Endothelial cell (in vitro differentiated cells): ENCODE measurements around the gene IGSF10. TPM values are rescaled to one million over a fixed set of nuclear protein-coding genes. Genes with fewer than 3 reads are reported as not detected.

Experiments used
- DNase-seq: peaks from one replicate; pipeline ENCODE4 v3.0.0; 2021; ENCODE audit warnings: low spot score
- H3K27ac Mint-ChIP-seq: one replicate; pipeline ENCODE4 v1.8.0; 2021; ENCODE audit warnings: mixed read lengths, inconsistent platforms; ENCODE audit not compliant: unreplicated experiment
- H3K27me3 Mint-ChIP-seq: one replicate; pipeline ENCODE4 v1.8.0; 2021; ENCODE audit warnings: mild to moderate bottlenecking, moderate library complexity, mixed read lengths, inconsistent platforms; ENCODE audit not compliant: unreplicated experiment
- H3K36me3 Mint-ChIP-seq: one replicate; pipeline ENCODE4 v1.8.0; 2021; ENCODE audit warnings: mild to moderate bottlenecking, low read depth, mixed read lengths, inconsistent platforms; ENCODE audit not compliant: unreplicated experiment
- H3K4me1 Mint-ChIP-seq: one replicate; pipeline ENCODE4 v1.8.0; 2021; ENCODE audit warnings: mild to moderate bottlenecking, mixed read lengths, inconsistent platforms; ENCODE audit not compliant: unreplicated experiment
- H3K4me3 Mint-ChIP-seq: one replicate; pipeline ENCODE4 v1.8.0; 2021; ENCODE audit warnings: mild to moderate bottlenecking, mixed read lengths, inconsistent platforms; ENCODE audit not compliant: unreplicated experiment
- H3K9me3 Mint-ChIP-seq: one replicate; pipeline ENCODE4 v1.8.0; 2021; ENCODE audit warnings: mixed read lengths, inconsistent platforms; ENCODE audit not compliant: unreplicated experiment
- total RNA-seq: library from RNA; stranded (reverse); fragmentation: NEBNext Ultra II Directional; extraction: Animal tissue kit (Norgen Biotek cat#: 25700); gene quantifications from one replicate; pipeline ENCODE4 v1.2.1, GENCODE V29; 2021; ENCODE audit not compliant: unreplicated experiment
- TF ChIP-seq, protein P1 (sequence below): fragments of 200-600 bp; sonication (generic); IDR thresholded peaks from one replicate; pipeline ENCODE4 v1.5.0; 2021; ENCODE audit warnings: antibody characterized with exemption; ENCODE audit not compliant: unreplicated experiment

Gene IGSF10
- total RNA-seq, 1 donor from 2014 or later: 4.1 TPM

DNA sequence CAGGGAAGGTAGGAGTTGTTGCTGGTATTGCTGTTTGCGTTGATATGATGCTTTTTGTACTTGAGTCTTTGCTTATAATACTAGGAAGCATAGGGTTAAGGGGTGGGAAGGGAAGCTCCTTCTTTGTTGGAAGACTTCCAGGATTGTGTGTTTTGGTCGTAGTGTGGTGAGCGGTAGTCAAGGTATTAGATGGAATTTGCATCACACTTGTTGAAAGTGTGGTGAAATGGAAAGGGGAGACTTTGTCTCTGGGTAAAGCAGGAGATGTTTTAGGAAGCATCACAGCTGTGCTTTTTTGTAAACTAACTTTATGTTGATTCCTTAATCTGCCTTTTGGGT, 14.9 kb downstream of the IGSF10 start:
- Mint-ChIP-seq H3K36me3 (peaks cover 5% of the 10 kb centered on the region), H3K27ac (no peak overlapping the region), H3K9me3 (no peaks in the 10 kb centered on the region), H3K4me3 (no peak overlapping the region), H3K27me3 (peaks cover 5% of the 10 kb centered on the region), H3K4me1 (no peaks in the 10 kb centered on the region)
- TF ChIP-seq, protein P1, sequence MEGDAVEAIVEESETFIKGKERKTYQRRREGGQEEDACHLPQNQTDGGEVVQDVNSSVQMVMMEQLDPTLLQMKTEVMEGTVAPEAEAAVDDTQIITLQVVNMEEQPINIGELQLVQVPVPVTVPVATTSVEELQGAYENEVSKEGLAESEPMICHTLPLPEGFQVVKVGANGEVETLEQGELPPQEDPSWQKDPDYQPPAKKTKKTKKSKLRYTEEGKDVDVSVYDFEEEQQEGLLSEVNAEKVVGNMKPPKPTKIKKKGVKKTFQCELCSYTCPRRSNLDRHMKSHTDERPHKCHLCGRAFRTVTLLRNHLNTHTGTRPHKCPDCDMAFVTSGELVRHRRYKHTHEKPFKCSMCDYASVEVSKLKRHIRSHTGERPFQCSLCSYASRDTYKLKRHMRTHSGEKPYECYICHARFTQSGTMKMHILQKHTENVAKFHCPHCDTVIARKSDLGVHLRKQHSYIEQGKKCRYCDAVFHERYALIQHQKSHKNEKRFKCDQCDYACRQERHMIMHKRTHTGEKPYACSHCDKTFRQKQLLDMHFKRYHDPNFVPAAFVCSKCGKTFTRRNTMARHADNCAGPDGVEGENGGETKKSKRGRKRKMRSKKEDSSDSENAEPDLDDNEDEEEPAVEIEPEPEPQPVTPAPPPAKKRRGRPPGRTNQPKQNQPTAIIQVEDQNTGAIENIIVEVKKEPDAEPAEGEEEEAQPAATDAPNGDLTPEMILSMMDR: no peak
- DNase-seq: no peak

DNA sequence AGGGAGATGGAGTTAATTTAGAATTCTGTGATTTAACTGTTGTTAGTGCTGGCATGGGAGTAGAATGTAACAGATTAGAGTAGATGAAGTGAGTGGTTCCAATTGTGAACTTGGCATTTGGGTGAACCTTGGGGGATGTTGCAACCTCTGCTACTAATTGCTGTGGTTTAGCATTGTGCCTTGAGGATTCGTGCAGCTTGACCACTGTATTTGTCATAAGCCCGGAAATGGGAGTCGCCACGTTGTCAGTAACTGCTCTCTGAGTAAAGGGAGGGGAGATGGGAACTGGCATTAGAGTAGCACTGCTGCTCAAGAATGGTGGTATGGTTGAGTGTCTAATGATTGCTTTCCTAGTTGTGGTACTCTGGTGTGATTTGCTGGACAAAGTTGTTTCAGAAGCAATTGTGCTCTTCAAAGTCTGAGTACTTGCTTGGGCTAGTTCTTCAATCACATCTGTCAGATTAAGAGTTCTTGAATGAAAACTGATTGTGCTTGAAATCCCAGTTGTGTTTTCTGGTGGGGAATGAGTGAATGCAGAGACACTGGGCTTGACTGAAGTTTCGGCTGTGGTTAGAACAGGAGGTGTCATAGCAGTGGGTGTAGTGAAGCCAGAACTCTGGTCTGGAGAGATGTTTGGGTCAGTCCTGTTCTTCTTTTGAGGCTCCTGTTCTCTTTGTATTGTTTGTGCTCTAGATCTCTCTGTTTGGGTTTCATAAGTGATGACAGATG, 15.4 kb downstream of the IGSF10 start:
- Mint-ChIP-seq H3K9me3 (no peaks in the 10 kb centered on the region), H3K4me3 (no peak overlapping the region), H3K36me3 (peaks cover 5% of the 10 kb centered on the region), H3K27me3 (peaks cover 5% of the 10 kb centered on the region), H3K4me1 (no peaks in the 10 kb centered on the region), H3K27ac (no peak overlapping the region)
- TF ChIP-seq, protein P1: no peak
- no peak for DNase-seq

DNA sequence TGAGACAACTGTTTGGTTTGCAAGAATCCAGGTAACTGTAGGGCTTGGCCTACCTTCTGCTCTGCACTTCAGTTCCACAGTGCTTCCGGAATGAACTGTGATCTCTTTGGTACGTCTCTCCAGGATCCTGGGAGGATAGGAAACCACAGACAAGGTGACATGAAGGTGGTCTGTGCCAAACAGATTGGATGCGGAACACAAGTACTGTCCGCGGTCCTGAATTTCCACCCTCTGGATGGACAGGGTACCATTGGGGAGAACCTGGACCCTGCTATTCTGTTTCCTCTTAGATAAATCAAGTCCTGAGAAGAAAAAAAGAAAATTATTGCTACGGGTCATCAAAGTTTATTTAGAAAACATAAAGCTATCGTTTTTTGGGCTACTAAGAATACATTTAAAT, 17.3 kb downstream of the IGSF10 start:
- peaks cover 5% of the 10 kb centered on the region for H3K36me3 Mint-ChIP-seq
- peak; percentile 28 for DNase-seq
- TF ChIP-seq, protein P1: no peak
- H3K9me3 Mint-ChIP-seq: no peaks in the 10 kb centered on the region
- no peaks in the 10 kb centered on the region for H3K4me1 Mint-ChIP-seq
- no peak overlapping the region for H3K27ac Mint-ChIP-seq
- H3K4me3 Mint-ChIP-seq: no peak overlapping the region
- H3K27me3 Mint-ChIP-seq: peaks cover 5% of the 10 kb centered on the region

DNA sequence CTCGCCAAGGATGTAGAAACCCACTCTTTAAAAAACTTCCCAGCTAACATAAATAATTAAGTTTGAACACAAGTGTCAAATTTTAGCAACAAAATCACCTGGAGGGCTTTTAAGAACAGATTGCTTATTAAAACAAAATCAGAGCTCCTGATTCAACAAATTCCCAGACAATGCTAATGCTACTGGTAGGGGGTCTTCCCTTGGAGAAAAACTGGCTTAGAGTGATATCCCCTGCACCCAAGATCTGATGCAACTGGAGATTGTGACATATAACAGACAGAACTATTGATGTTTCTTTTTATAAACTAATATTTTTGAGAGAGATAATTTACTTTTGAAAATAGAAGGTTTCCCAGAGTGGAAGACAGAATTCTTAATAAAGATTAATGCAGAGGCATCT, 19.9 kb downstream of the IGSF10 start:
- Mint-ChIP-seq H3K4me3 (no peak overlapping the region), H3K4me1 (no peaks in the 10 kb centered on the region), H3K27me3 (peaks cover 2% of the 10 kb centered on the region), H3K9me3 (no peaks in the 10 kb centered on the region), H3K36me3 (no peaks in the 10 kb centered on the region), H3K27ac (no peak overlapping the region)
- DNase-seq: no peak
- TF ChIP-seq, protein P1: no peak

DNA sequence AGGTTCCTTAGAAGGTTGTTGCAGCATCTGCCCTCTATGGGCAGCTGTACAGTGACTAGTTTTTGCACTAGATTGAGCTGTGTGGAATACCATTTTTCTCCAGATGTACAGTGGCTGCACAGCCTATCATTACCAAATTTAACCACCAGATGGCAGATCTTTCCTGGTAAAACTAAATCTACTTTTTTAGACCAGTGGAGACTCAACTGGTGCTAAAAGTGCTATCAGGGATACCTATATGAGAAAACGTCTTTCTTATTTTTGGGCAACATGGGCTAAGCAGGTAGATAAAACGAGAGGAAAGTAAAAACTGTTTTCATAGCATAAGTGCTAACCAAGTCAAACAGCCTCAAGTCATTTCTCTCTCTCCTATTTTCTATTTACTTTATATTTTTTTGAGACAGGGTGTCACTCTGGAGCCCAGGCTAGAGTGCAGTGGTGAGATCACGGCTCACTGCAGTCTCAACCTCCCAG, 21.2 kb downstream of the IGSF10 start:
- DNase-seq: peak; percentile 46
- no peaks in the 10 kb centered on the region for H3K36me3 Mint-ChIP-seq
- no peaks in the 10 kb centered on the region for H3K9me3 Mint-ChIP-seq

More for the DNA sequence above, 21.2 kb downstream of the IGSF10 start:
- H3K4me1 Mint-ChIP-seq: no peaks in the 10 kb centered on the region
- no peak overlapping the region for H3K27ac Mint-ChIP-seq
- TF ChIP-seq, protein P1: peak; percentile 93
- no peaks in the 10 kb centered on the region for H3K27me3 Mint-ChIP-seq
- H3K4me3 Mint-ChIP-seq: no peak overlapping the region
